GM19372 (cell line): ENCODE results near the gene MMD.
A peak's percentile ranks its signal among the peaks of the same experiment; 100 is the strongest.
"Not testable (repeated sequence)": the region's sequence is repeated elsewhere in the genome, so short reads cannot be mapped to it uniquely, and the experiment has no call there.

ENCODE experiments used
- ATAC-seq: cut with Tn5 transposase; IDR thresholded peaks from one replicate; pipeline ENCODE4 v1.9.1; 2021; ENCODE audit warnings: mild to moderate bottlenecking, low read depth, moderate library complexity; ENCODE audit not compliant: unreplicated experiment

Gene MMD

GRCh38 chr17:55421179-55421934, at the start of gene MMD:
Gene MMD, minus strand, starts transcription at chr17:55421835. Its CDS starts 140 bp downstream, at chr17:55421695.
- ATAC-seq: peak; percentile 30

- no peak for ATAC-seq
These were observed 45.0 kb upstream of the MMD start for GRCh38 chr17:55466671-55467070.

DNA sequence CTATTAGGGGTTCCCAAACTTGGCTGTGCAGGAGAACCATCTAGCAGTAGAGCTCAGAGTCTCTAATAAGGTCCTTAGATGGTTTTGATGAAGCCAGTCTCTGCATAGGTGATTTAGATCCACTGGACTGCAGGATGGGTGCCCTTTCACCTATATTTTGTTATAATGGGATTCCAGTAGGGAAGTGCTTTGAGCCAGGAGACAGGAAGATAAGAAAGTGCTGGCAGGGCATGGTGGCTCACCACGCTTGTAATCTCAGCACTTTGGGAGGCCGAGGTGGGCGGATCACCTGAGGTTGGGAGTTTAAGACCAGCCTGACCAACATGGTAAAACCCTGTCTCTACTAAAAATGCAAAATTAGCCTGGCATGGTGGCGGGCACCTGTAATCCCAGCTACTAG, 44.1 kb upstream of the MMD start:
- ATAC-seq: not testable (repeated sequence)

DNA sequence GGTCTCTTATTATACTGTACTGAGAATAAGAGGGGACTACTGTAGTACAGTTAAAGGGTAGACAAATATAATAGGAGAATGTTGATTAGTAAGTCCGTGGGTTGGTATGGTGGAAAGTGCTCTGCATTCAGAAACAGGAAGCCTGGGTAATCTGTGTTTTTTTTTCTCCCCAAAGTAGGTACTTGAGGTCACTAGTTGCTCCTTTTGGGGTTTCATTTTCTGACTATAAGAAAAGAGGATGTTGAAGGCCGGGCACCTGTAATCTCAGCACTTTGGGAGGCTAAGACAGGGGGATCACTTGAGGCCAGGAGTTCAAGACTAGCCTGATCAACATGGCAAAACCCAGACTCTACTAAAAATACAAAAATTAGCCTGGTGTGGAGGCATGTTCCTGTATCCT, 42.0 kb upstream of the MMD start:
- ATAC-seq: peak; percentile 80

- ATAC-seq: no peak
These were observed 41.1 kb upstream of the MMD start for GRCh38 chr17:55462711-55463110.

DNA sequence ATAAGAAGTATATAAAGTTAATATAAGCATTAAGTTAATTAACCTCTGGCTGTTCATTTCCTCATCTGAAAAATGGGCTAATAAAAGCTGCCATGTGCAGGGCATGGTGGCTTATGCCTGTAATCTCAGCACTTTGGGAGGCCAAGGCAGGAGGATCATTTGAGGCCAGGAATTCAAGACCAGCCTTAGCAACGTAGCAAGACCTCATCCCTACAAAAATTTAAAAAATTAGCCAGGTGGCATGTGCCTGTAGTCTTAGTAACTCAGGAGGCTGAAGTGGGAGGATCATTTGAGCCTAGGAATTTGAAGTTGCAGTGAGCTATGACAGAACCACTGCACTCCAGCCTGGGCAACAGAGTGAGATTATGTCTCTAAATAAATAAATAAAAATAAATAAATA, 40.6 kb upstream of the MMD start:
- no peak for ATAC-seq

DNA sequence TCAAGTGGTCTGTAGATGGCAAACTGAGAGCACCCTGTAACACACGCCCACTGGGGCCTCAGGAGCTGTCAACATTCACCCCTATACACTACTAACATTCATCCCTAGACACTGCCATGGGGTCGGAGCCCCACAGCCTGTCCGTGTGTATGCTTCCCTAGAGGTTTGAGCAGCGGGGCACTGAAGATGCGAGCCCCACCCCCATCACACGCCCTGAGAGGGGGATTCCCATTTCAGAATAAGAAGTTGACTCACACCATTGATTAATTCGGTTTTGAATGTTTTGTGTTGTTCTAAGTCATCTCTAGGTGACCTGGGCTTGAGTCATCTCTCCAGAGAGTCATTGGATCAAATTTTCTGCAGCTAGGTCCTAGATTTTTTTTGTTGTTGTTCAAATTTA, 37.3 kb upstream of the MMD start:
- no peak for ATAC-seq

DNA sequence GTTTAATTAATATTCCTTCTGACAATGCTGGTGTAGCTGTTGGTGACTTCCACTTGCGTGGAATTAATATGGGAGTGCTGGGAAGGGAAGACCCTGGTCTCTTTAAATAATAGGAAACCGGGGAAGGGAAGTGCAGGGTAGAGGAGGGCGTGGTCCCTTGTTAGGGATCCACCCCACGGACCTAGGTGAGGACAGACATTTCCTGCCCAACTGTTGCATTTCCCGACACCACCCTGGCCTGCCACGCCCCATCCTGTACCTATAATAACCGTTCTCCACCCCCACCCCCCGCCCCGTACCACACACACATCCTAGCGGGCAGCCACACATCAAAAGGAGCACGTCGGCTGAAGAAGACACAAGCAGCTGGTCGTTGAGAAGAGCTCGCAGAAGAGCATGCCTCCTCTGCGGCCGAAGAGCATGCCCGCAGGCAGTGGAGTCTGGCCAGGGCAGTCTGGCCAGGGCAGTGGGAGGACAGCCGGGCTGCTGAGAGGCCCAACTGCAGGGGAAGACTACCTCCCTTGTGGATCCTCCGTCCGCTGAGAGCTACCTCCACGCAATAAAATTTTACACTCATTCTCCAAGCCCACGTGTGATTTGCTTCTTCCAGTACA, 36.8 kb upstream of the MMD start:
- ATAC-seq: no peak

GRCh38 chr17:55456307-55457240, 34.9 kb upstream of the MMD start:
- ATAC-seq: no peak

- ATAC-seq: no peak
These were observed 33.4 kb upstream of the MMD start for GRCh38 chr17:55454906-55455474.

GRCh38 chr17:55453839-55454557, 32.4 kb upstream of the MMD start:
- no peak for ATAC-seq

DNA sequence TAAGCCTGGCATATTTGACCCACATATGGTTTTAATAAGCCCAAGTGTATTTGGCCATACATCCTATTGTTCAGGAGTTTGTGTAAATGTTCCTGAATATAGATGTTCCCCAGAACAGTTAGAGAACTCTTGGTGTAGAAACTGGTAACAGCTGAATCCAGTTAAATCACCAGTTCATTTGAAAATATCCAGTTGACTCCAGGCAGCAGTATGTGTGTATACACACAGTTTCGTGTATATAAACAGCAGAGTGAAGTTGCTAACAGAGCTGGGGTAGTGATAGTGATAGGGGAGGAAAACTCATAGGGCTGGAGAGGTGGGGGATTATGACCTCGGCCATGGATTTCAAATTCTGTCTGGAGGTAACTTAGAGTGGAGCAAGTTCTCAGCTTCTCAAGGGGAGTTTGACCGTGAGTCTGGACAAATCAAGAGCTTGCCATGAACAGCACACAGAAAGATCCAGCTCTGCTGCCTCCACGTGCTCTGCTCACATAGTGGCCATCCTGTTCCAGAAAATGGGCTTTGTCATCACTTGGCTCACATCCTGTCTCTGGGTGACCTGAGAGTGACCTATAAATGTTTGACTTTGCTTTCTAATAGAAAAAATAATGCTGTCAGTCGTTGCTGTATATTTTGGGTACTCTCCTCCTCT, 30.6 kb upstream of the MMD start:
- ATAC-seq: no peak

GRCh38 chr17:55451758-55452138, 30.1 kb upstream of the MMD start:
- no peak for ATAC-seq

DNA sequence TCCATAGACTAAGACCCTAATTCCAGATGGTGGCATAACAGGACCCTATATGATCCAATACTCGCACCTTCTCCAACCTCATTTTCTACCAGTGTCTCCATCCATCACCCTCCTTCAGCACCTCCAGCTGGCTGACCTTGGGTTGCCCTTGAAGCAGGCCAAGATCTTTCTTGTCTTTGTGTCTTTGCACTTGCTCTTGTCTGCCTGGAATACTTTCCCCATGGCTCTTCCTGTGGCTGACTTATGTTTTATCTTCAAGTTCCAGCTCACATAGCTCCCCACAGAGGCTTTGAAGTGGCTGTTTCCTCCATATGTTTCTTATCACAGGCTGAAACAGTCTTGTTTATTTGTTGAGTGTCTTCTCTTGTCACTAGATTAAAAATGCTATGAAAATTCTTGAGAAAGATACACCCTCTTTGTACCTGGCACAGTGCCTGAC, 29.6 kb upstream of the MMD start:
- no peak for ATAC-seq

- ATAC-seq: no peak
These were observed 28.7 kb upstream of the MMD start for GRCh38 chr17:55450232-55450825.

- ATAC-seq: no peak
These were observed 27.0 kb upstream of the MMD start for GRCh38 chr17:55448681-55449080.

DNA sequence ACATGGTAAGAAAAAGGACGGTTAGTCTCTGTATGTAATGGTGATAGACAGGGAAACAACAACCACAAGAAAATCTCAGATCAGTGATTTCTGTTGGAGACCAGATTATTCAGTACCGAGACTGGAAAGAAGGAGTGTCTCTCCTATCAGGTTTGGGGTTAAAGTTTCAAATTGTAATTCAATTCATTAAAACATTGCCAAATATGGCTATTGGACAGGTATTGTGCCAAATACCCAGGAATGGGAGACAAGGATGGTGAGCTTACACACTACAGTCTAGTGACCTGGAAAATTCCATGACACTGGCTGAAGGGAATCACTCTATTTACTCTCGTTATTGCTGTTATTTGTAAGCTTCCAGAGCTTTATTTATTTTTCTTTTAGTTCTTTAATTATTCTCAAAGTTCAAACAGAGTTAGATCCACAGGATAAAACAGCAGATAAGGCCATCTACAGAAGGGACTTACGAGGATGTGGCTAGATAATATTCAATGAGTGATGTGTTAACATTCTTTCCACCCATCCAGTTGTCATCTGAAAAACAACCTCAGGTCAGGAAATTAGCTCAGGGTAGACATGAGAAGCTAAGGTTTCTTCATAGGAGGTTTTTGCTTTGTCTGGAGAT, 25.1 kb upstream of the MMD start:
- no peak for ATAC-seq

DNA sequence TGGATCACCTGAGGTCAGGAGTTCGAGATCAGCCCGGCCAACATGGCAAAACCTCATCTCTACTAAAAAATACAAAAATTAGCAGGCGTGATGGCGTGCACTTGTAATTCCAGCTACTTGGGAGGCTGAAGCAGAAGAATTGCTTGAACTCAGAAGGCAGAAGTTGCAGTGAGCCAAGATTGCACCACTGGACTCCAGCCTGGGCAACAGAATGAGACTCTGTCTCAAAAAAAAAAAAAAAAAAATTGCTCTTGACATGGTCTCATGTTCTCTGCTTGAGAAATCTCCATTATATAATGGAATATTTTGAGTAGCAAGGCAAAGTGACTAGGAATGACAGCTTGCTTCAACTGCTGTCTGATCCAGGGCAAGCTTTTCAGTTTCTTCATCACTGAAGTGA, 24.4 kb upstream of the MMD start:
- ATAC-seq: not testable (repeated sequence)
